Esophagus muscularis mucosa (tissue), 4 donors: ENCODE results near the gene SLC25A10. TPM values are rescaled to one million over a fixed set of nuclear protein-coding genes. Genes with fewer than 3 reads are reported as not detected.
A peak's percentile ranks its signal among the peaks of the same experiment; 100 is the strongest.

Experiments
- DNase-seq: peaks from one replicate; pipeline ENCODE4 v3.0.0-alpha.2; 2017; ENCODE audit errors: extremely low spot score
- H3K27ac ChIP-seq, 4 donors: fragments of 200-600 bp; sonication (generic); replicated peaks in 1 of 4; 1 replicate in 3 of 4; 2 replicates in 1 of 4; pipeline ENCODE4 v1.5.1; 2016 to 2019; ENCODE audit warnings: mild to moderate bottlenecking in 1 of 4
- H3K27me3 ChIP-seq, 4 donors: fragments of 200-600 bp; sonication (generic); one replicate each; pipeline versions ENCODE4 v1.5.1 to v1.6.0; 2016 to 2019
- H3K36me3 ChIP-seq, 4 donors: fragments of 200-600 bp; sonication (generic); one replicate each; pipeline ENCODE4 v1.5.1; 2016 to 2019
- H3K4me1 ChIP-seq, 4 donors: fragments of 200-600 bp; sonication (generic); one replicate each; pipeline ENCODE4 v1.5.1; 2016 to 2019
- H3K4me3 ChIP-seq, 4 donors: fragments of 200-600 bp; sonication (generic); 1 replicate in 2 of 4; 2 replicates in 2 of 4; pipeline ENCODE4 v1.5.1; 2016 to 2019; ENCODE audit warnings: mild to moderate bottlenecking in 4 of 4, moderate library complexity in 1 of 4
- H3K9me3 ChIP-seq, 4 donors: fragments of 200-600 bp; sonication (generic); 1 replicate in 3 of 4; 2 replicates in 1 of 4; pipeline ENCODE4 v1.5.1; 2016 to 2019
- EP300 ChIP-seq: sonication (generic); formaldehyde crosslinking; IDR thresholded peaks from one replicate; pipeline ENCODE4 v1.6.1; 2017; ENCODE audit warnings: antibody characterized with exemption
- POLR2A ChIP-seq: fragments of 450-650 bp; IDR thresholded peaks from one replicate; pipeline ENCODE4 v1.6.1; 2017; ENCODE audit warnings: antibody characterized with exemption, moderate library complexity, mild to moderate bottlenecking, low read depth
- POLR2AphosphoS5 ChIP-seq, 2 donors: sonication (generic); formaldehyde crosslinking; IDR thresholded peaks; one replicate each; pipeline ENCODE4 v1.6.1; 2017; ENCODE audit warnings: antibody characterized with exemption in 2 of 2
- WGBS: methylation state at CpG from one replicate; pipeline ENCODE4 v1.1.5; 2018; 5-methylcytosine and 5-hydroxymethylcytosine counted together
- intact Hi-C: fragments of 100-400 bp; cut with DNase I; formaldehyde crosslinking; loops from one replicate; pipeline ENCODE4 v1.15.1; 2023
- total RNA-seq, 4 donors: library from RNA; depleted of rRNA; stranded (reverse); fragments of >200 nt; gene quantifications; one replicate each; pipeline versions ENCODE4 v1.1.0 to v1.2.1, GENCODE V29; 2016
- TF ChIP-seq, protein P1 (sequence below), 3 experiments: fragments of 200-600 bp in 2 of 3; fragments of 450-650 bp in 1 of 3; sonication (generic) in 2 of 3; IDR thresholded peaks; one replicate each; pipeline ENCODE4 v1.5.1; 2017 to 2019; ENCODE audit warnings: antibody characterized with exemption in 3 of 3, mild to moderate bottlenecking in 2 of 3, moderate library complexity in 1 of 3

The SLC25A10 gene
- total RNA-seq, 4 donors from 2014 or later = 2.1 to 5.5 (median 4.8) TPM

DNA sequence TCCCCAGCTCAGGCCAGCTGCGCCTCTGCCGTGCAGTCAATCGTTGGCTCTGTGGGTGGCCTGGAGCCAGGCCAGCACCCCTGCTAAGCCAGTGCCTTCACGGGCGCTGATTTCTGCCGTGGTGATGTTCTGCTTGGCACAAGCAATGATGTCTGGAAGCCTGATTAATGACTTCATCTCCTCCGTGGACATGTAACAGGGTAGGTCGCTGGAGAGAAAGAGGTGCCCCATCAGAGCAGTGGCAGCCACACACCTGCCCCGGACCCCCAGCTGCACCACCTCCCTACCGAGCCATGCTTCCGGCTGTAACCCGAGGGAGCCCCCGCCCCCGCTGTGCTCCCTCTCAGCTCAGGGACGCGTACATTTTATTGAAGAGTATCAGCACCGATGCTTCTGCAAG, 30.4 kb upstream of the SLC25A10 start:
- 80% methylated on average over 15 of the region's 17 CpGs for WGBS
- Histone ChIP-seq H3K27me3 (no peaks in the 10 kb centered on the region), H3K4me1 (peaks cover 26 to 45% (median 39%) of the 10 kb centered on the region in 4 donors), H3K9me3 (no peaks in the 10 kb centered on the region), H3K36me3 (peaks cover 6 to 34% (median 21%) of the 10 kb centered on the region in 4 donors), H3K4me3 (no peak overlapping the region), H3K27ac (no peak overlapping the region)
- intact Hi-C loops = no loop called here
- TF ChIP-seq POLR2A = no peak
- DNase-seq = no peak

DNA sequence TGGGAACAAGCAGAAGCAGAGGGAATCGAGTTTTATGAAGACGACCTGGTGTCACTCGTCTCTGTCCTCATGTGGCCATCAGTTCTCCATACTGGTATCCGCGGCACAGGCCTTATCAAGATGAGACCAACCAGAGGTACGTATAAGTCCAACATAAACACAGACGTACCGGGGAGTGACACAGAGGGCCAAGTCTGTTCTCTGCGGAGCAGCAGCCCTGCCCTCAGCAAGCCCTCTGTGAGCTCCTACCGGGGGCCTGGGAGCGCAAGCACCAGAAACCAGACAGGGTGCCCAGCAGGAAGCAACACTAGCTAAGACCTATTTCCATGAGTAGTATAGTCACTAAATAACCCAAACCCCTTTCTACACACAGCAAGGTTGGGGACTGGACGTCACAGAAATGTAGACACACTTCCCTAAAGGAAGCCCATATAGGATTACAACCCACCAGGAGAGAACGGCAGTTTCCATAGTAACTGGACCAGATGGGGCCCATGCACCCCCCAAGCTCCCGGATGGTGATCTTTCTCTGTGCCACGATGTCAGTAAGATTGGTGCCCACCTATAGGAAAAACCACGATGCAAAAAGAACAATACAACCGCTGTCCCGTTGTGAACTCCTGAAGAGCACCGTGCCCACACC, 29.4 kb upstream of the SLC25A10 start:
- H3K4me1 ChIP-seq = peaks cover 26 to 47% (median 39%) of the 10 kb centered on the region in 4 donors
- H3K27ac ChIP-seq = peak overlapping the region; percentile 79 to 91 (median 90)
- 33% methylated on average over 13 of the region's 19 CpGs for WGBS

DNA sequence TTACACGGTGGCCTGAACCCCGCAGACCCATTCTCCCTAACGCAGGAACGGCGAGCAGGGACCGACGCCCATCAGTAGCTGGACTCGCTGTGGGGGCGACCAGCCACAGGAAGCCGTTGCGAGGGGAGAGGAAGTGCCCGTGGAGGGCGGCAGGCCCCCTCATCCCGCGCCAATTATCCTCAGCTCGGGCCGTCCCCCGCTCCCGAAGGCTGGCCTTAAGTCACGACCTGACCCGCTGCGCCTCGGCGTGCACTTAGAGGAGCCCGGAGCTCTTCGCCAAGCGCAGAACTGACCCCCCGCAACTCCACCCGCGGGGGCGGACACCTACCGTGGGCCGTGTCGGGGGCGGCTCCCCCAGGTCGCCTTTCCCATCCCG, 28.9 kb upstream of the SLC25A10 start:
- Histone ChIP-seq H3K27ac (peak overlapping the region; percentile 79 to 91 (median 90)), H3K27me3 (no peaks in the 10 kb centered on the region), H3K4me1 (peaks cover 26 to 47% (median 39%) of the 10 kb centered on the region in 4 donors), H3K4me3 (peak overlapping the region; percentile 69 to 100 (median 98)), H3K9me3 (no peaks in the 10 kb centered on the region), H3K36me3 (peaks cover 21 to 50% (median 37%) of the 10 kb centered on the region in 4 donors)
- intact Hi-C loops = no loop called here
- TF ChIP-seq POLR2A (no peak), POLR2AphosphoS5 (IDR thresholded peaks at IDR 0.05) (no peak), EP300 (no peak)
- TF ChIP-seq, protein P1, sequence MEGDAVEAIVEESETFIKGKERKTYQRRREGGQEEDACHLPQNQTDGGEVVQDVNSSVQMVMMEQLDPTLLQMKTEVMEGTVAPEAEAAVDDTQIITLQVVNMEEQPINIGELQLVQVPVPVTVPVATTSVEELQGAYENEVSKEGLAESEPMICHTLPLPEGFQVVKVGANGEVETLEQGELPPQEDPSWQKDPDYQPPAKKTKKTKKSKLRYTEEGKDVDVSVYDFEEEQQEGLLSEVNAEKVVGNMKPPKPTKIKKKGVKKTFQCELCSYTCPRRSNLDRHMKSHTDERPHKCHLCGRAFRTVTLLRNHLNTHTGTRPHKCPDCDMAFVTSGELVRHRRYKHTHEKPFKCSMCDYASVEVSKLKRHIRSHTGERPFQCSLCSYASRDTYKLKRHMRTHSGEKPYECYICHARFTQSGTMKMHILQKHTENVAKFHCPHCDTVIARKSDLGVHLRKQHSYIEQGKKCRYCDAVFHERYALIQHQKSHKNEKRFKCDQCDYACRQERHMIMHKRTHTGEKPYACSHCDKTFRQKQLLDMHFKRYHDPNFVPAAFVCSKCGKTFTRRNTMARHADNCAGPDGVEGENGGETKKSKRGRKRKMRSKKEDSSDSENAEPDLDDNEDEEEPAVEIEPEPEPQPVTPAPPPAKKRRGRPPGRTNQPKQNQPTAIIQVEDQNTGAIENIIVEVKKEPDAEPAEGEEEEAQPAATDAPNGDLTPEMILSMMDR (IDR thresholded peaks at IDR 0.05) = no peak
- no CpG with 5 or more reads among the region's 37 CpGs for WGBS
- DNase-seq = no peak

More for the DNA sequence above, 29.4 kb upstream of the SLC25A10 start:
- intact Hi-C loops = no loop called here
- DNase-seq = no peak
- no peaks in the 10 kb centered on the region for H3K27me3 ChIP-seq
- peaks cover 16 to 45% (median 32%) of the 10 kb centered on the region in 4 donors for H3K36me3 ChIP-seq
- H3K9me3 ChIP-seq = no peaks in the 10 kb centered on the region
- peak overlapping the region; percentile 69 to 100 (median 98) for H3K4me3 ChIP-seq
- TF ChIP-seq POLR2AphosphoS5 (IDR thresholded peaks at IDR 0.05) (no peak), EP300 (no peak), POLR2A (no peak)
- TF ChIP-seq, protein P1 (IDR thresholded peaks at IDR 0.05) = no peak

DNA sequence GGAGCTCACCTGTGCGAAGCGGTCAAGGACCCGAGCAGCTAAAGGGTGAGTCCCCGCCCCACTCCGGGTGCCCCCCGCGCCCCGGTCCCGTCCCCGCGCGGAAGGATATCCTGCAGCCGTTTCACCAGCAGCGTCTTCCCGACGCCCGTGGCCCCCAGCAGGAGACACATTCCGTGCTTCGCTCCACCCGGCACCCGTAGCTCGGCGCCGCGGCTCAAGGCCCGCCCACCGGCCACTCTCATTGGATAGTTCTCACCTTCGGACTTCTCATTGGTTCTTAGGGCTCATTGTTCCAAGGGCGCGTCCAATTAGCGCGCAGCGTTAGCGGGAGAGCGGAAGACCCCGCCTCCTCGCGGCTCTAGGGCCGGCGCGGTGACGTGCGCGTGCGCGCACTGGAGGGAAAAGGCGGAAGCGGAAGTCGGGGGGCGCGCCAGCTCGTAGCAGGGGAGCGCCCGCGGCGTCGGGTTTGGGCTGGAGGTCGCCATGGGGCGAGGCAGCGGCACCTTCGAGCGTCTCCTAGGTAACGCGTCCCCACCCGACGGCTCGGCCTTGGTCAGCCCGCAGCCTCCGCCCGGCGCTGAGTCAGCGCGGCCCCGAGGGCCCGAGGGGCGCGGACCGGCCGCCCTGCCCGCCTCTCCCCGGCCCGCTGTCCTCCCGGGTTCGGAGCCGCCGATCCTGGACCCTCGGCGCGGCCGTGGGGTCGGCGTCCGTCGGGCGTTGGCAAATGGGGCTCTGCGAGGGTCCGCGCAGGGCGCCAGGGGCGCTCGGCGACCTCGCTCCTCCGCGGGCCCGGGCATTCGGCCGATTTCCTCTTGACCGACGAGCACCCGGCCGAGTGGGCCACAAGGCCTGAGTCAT, 28.3 kb upstream of the SLC25A10 start, which contains the start of the genes ARL16 and HGS:
ARL16 (minus strand) TSS at position 214 of the 858 bp plus-strand sequence; CDS start at position 170, 44 bp downstream.
HGS (plus strand) TSS at position 428 of the 858 bp plus-strand sequence; CDS start at position 484, 56 bp downstream.
- Histone ChIP-seq H3K9me3 (no peaks in the 10 kb centered on the region), H3K27me3 (no peaks in the 10 kb centered on the region), H3K4me1 (peaks cover 26 to 47% (median 39%) of the 10 kb centered on the region in 4 donors), H3K36me3 (peaks cover 27 to 56% (median 43%) of the 10 kb centered on the region in 4 donors), H3K4me3 (peak within 1 kb of the TSS; percentile 69 to 100 (median 98)), H3K27ac (peak within 1 kb of the TSS; percentile 79 to 91 (median 90))
- intact Hi-C loops = no loop called here
- 1% methylated on average over 38 of the region's 112 CpGs for WGBS
- peak; percentile 99 for DNase-seq
- TF ChIP-seq POLR2AphosphoS5 (IDR thresholded peaks at IDR 0.05) (peak; percentile 89), EP300 (no peak), POLR2A (peak; percentile 50)
- TF ChIP-seq, protein P1 (IDR thresholded peaks at IDR 0.05) = no peak
